GM23248 (cell line): ENCODE measurements around the gene LYRM1. TPM values are rescaled to one million over a fixed set of nuclear protein-coding genes. Genes with fewer than 3 reads are reported as not detected.

Source experiments
- DNase-seq: peaks from one replicate; pipeline ENCODE4 v3.0.0-alpha.2; 2015
- H2AFZ ChIP-seq: fragments of 200-600 bp; sonication (generic); 2 replicates; pipeline ENCODE4 v1.6.1; 2016; ENCODE audit warnings: antibody characterized with exemption
- H3F3A ChIP-seq: fragments of 200-600 bp; sonication (generic); 2 replicates; pipeline ENCODE4 v1.6.1; 2016; ENCODE audit warnings: mild to moderate bottlenecking, antibody characterized with exemption, mixed run types; ENCODE audit not compliant: insufficient read depth
- H3K27ac ChIP-seq: fragments of 200-600 bp; sonication (generic); 2 replicates; pipeline ENCODE4 v1.5.1; 2016; ENCODE audit warnings: mild to moderate bottlenecking
- H3K27me3 ChIP-seq: fragments of 200-600 bp; sonication (generic); replicated peaks from 2 replicates; pipeline ENCODE4 v1.6.1; 2016; ENCODE audit warnings: mild to moderate bottlenecking; ENCODE audit not compliant: insufficient read depth
- H3K36me3 ChIP-seq: fragments of 200-600 bp; sonication (generic); 2 replicates; pipeline ENCODE4 v1.6.1; 2016; ENCODE audit warnings: low read depth, mild to moderate bottlenecking
- H3K4me1 ChIP-seq: fragments of 200-600 bp; sonication (generic); 2 replicates; pipeline ENCODE4 v1.6.1; 2016; ENCODE audit warnings: mild to moderate bottlenecking; ENCODE audit not compliant: insufficient read depth
- H3K4me2 ChIP-seq: fragments of 200-600 bp; sonication (generic); one replicate; pipeline ENCODE4 v1.6.1; 2016; ENCODE audit warnings: mild to moderate bottlenecking; ENCODE audit not compliant: unreplicated experiment
- H3K4me3 ChIP-seq: fragments of 200-600 bp; sonication (generic); 2 replicates; pipeline ENCODE4 v1.5.1; 2016; ENCODE audit warnings: mild to moderate bottlenecking
- H3K79me2 ChIP-seq: fragments of 200-600 bp; sonication (generic); 2 replicates; pipeline ENCODE4 v1.6.1; 2016; ENCODE audit warnings: mild to moderate bottlenecking; ENCODE audit not compliant: insufficient read depth
- H3K9ac ChIP-seq: fragments of 200-600 bp; sonication (generic); 2 replicates; pipeline ENCODE4 v1.6.1; 2016; ENCODE audit warnings: mild to moderate bottlenecking
- H3K9me2 ChIP-seq: fragments of 200-600 bp; sonication (generic); 2 replicates; pipeline ENCODE4 v1.6.1; 2016; ENCODE audit warnings: mixed run types, mild to moderate bottlenecking, moderate library complexity; ENCODE audit not compliant: insufficient read depth
- H3K9me3 ChIP-seq: fragments of 200-600 bp; sonication (generic); one replicate; pipeline ENCODE4 v1.6.1; 2017; ENCODE audit warnings: low read depth
- H4K20me1 ChIP-seq: fragments of 200-600 bp; sonication (generic); 2 replicates; pipeline ENCODE4 v1.6.0; 2016; ENCODE audit not compliant: insufficient read depth
- EZH2 ChIP-seq: fragments of 200-600 bp; sonication (generic); IDR thresholded peaks from 2 replicates; pipeline ENCODE4 v1.6.1; 2018; ENCODE audit warnings: antibody characterized with exemption, mild to moderate bottlenecking; ENCODE audit not compliant: insufficient read depth, poor library complexity, severe bottlenecking
- EZH2phosphoT487 ChIP-seq: fragments of 200-600 bp; sonication (generic); IDR thresholded peaks from 2 replicates; pipeline ENCODE4 v1.6.1; 2018; ENCODE audit warnings: antibody characterized with exemption, moderate library complexity, mild to moderate bottlenecking, low read depth; ENCODE audit not compliant: insufficient read depth
- WGBS, 2 experiments: methylation state at CpG; one replicate each; pipeline ENCODE4 v1.1.6; 2015 to 2017; ENCODE audit warnings: low lambda C conversion rate in 2 of 2, low coverage in 1 of 2; ENCODE audit errors: missing lambda C conversion rate in 2 of 2; 5-methylcytosine and 5-hydroxymethylcytosine counted together
- in situ Hi-C: fragments of 300-500 bp; cut with MboI; formaldehyde crosslinking; loops from 2 replicates; pipeline ENCODE4 v1.15.0; 2020
- polyA plus RNA-seq: library from polyadenylated mRNA; unstranded; fragments of >200 nt; fragmentation: Nextera tagmentation; extraction: Ambion mirVana; gene quantifications from 2 replicates; pipeline ENCODE4 v1.2.1, GENCODE V29; 2016
- total RNA-seq: library from RNA; depleted of rRNA; stranded (reverse); fragments of >200 nt; shearing (Covaris generic); gene quantifications from 2 replicates; pipeline ENCODE4 v1.2.3, GENCODE V29; 2014

LYRM1 gene
- total and polyA plus RNA-seq, 2 experiments from 2014 or later = 32.1 to 40.9 TPM

GRCh38 chr16:20879175-20880040 lies 21.2 kb upstream of the LYRM1 start:
- in situ Hi-C loops = no loop called here
- peak overlapping the region; percentile 45 for H3K4me3 ChIP-seq
- no peaks in the 10 kb centered on the region for H3K27me3 ChIP-seq
- H3K4me1 ChIP-seq = peaks cover 39% of the 10 kb centered on the region
- H3K9me3 ChIP-seq = no peaks in the 10 kb centered on the region
- H3K9me2 ChIP-seq = no peaks in the 10 kb centered on the region
- peaks cover 6% of the 10 kb centered on the region; the same call in 1 of the 2 replicates for H3K36me3 ChIP-seq
- peaks cover 41% of the 10 kb centered on the region for H3F3A ChIP-seq
- H3K27ac ChIP-seq = peak overlapping the region; percentile 46
- DNase-seq = peak; percentile 58
- 33% methylated on average over 7 of the region's 7 CpGs for WGBS, 2 experiments
- H3K9ac ChIP-seq = peak overlapping the region; percentile 28; the same call in 1 of the 2 replicates
- peaks cover 21% of the 10 kb centered on the region; the same call in 1 of the 2 replicates for H4K20me1 ChIP-seq
- H2AFZ ChIP-seq = no peak overlapping the region
- TF ChIP-seq EZH2phosphoT487 = no peak
- TF ChIP-seq EZH2 = no peak
- peaks cover 100% of the 10 kb centered on the region for H3K79me2 ChIP-seq
- H3K4me2 ChIP-seq = peak overlapping the region; percentile 71

- H3K9me2 ChIP-seq = no peaks in the 10 kb centered on the region
- H3K79me2 ChIP-seq = peaks cover 100% of the 10 kb centered on the region
- WGBS, 2 experiments = 94% methylated on average over 3 of the region's 3 CpGs
- H2AFZ ChIP-seq = no peak overlapping the region
- peaks cover 52% of the 10 kb centered on the region for H3F3A ChIP-seq
- DNase-seq = no peak
- no peak overlapping the region for H3K9ac ChIP-seq
- no peaks in the 10 kb centered on the region for H3K27me3 ChIP-seq
- no peak overlapping the region for H3K27ac ChIP-seq
- in situ Hi-C loops = no loop called here
- H3K36me3 ChIP-seq = peaks cover 6% of the 10 kb centered on the region; the same call in 1 of the 2 replicates
- peaks cover 36% of the 10 kb centered on the region for H3K4me1 ChIP-seq
- no peak overlapping the region for H3K4me2 ChIP-seq
- no peak overlapping the region for H3K4me3 ChIP-seq
- peaks cover 17% of the 10 kb centered on the region; the same call in 1 of the 2 replicates for H4K20me1 ChIP-seq
- TF ChIP-seq EZH2 (no peak), EZH2phosphoT487 (no peak)
- no peaks in the 10 kb centered on the region for H3K9me3 ChIP-seq
These were observed 19.6 kb upstream of the LYRM1 start for GRCh38 chr16:20880867-20881502.

- no peaks in the 10 kb centered on the region for H3K27me3 ChIP-seq
- H3K9me3 ChIP-seq = no peaks in the 10 kb centered on the region
- peaks cover 57% of the 10 kb centered on the region for H3F3A ChIP-seq
- H4K20me1 ChIP-seq = peaks cover 22% of the 10 kb centered on the region; the same call in 1 of the 2 replicates
- peaks cover 100% of the 10 kb centered on the region for H3K79me2 ChIP-seq
- H3K4me3 ChIP-seq = no peak overlapping the region
- no peak overlapping the region for H3K27ac ChIP-seq
- TF ChIP-seq EZH2phosphoT487 (no peak), EZH2 (no peak)
- peaks cover 36% of the 10 kb centered on the region for H3K4me1 ChIP-seq
- no peak overlapping the region for H3K4me2 ChIP-seq
- in situ Hi-C loops = no loop called here
- no peak overlapping the region for H2AFZ ChIP-seq
- H3K9ac ChIP-seq = no peak overlapping the region
- no peaks in the 10 kb centered on the region for H3K9me2 ChIP-seq
- WGBS, 2 experiments = 92 to 94% methylated on average over 6 of the region's 6 CpGs
- peaks cover 6% of the 10 kb centered on the region; the same call in 1 of the 2 replicates for H3K36me3 ChIP-seq
- DNase-seq = no peak
These were observed 19.1 kb upstream of the LYRM1 start for GRCh38 chr16:20881503-20881878.

DNA sequence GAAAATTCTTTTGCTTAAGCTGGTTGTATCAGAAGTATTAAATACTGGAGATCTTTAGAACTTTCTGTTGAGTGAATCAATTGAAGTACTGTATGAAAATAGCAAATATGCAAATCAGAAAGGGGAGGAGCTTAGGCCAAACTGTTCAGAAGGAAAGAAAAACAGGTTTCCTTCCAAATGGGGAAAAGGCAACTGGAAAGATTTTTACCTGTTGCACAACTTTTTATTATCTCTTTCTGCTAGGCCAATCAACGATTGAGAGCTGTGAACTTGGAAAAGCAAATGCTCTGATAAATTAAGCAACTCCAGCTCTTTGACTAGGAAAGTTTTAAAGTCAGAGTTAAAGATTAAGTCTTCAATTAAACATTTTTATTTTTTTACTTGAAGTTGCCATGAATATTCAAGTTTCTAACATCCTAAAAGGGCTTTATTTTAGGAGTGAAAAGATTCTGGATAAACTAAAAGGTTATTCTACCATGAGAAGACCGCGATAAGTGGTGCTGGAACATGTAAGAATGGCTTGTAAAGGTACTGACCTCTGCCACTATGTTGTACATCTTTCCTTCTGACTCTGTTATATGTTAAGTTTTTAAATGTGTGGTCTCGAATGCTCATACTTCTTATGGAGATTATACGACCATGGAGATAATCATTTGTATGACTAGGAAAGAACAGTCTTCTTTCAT lies 16.9 kb upstream of the LYRM1 start:
- peak overlapping the region; percentile 27 for H3K4me2 ChIP-seq

More for the DNA sequence above, 16.9 kb upstream of the LYRM1 start:
- Histone ChIP-seq H4K20me1 (peaks cover 35% of the 10 kb centered on the region), H3K79me2 (peaks cover 100% of the 10 kb centered on the region), H2AFZ (no peak overlapping the region), H3F3A (peaks cover 50% of the 10 kb centered on the region), H3K9ac (no peak overlapping the region), H3K4me1 (peaks cover 31% of the 10 kb centered on the region), H3K36me3 (no peaks in the 10 kb centered on the region; the same call in 1 of the 2 replicates), H3K9me2 (no peaks in the 10 kb centered on the region), H3K27me3 (no peaks in the 10 kb centered on the region), H3K27ac (peak overlapping the region; percentile 9), H3K9me3 (no peaks in the 10 kb centered on the region), H3K4me3 (no peak overlapping the region)
- TF ChIP-seq EZH2phosphoT487 (no peak), EZH2 (no peak)
- 60 to 70% methylated on average over 5 of the region's 5 CpGs for WGBS, 2 experiments
- in situ Hi-C loops = no loop called here
- DNase-seq = no peak
